GM12865 (cell line): ENCODE measurements around the gene PPP1R18.

Experiments used
- DNase-seq: peaks from one replicate; pipeline ENCODE4 v3.0.0; 2010; ENCODE audit warnings: low read depth
- H3K4me3 ChIP-seq: 2 replicates; pipeline ENCODE4 v1.5.1; 2011; ENCODE audit warnings: mild to moderate bottlenecking, low read depth, low read length, control low read depth
- CTCF ChIP-seq: IDR thresholded peaks from 2 replicates; pipeline ENCODE4 v1.5.1; 2011; ENCODE audit warnings: low read length, control low read depth, low read depth, inconsistent platforms; ENCODE audit not compliant: insufficient read depth; ENCODE audit errors: missing control alignments

Gene PPP1R18

GRCh38 chr6:30689985-30690384 is 3.5 kb upstream of the PPP1R18 start:
- no peak for DNase-seq
- H3K4me3 ChIP-seq, result peak overlapping the region; percentile 96
- TF ChIP-seq CTCF, result no peak

- DNase-seq, result peak; percentile 26
- H3K4me3 ChIP-seq, result peak overlapping the region; percentile 96
- TF ChIP-seq CTCF, result no peak
Measured at GRCh38 chr6:30689022-30689865, 2.8 kb upstream of the PPP1R18 start.

- no peak for TF ChIP-seq CTCF
- H3K4me3 ChIP-seq, result peak overlapping the region; percentile 96
- peak; percentile 74 for DNase-seq
Measured at GRCh38 chr6:30688569-30688968, 2.1 kb upstream of the PPP1R18 start.

- DNase-seq, result peak; percentile 35
- TF ChIP-seq CTCF, result no peak
- peak overlapping the region; percentile 96 for H3K4me3 ChIP-seq
Measured at GRCh38 chr6:30687659-30688431, 1.4 kb upstream of the PPP1R18 start.

GRCh38 chr6:30686908-30687658 is 638 bp upstream of the PPP1R18 start:
- H3K4me3 ChIP-seq, result peak overlapping the region; percentile 96

More at GRCh38 chr6:30686908-30687658, 638 bp upstream of the PPP1R18 start:
- no peak for TF ChIP-seq CTCF
- DNase-seq, result peak; percentile 98
